Gastrocnemius medialis (tissue), 4 donors: Measurements from ENCODE around the gene NUCB2.

Experiments
- CTCF ChIP-seq, 5 experiments: fragments of 450-650 bp in 3 of 5; fragments of 200-600 bp in 2 of 5; sonication (generic) in 2 of 5; IDR thresholded peaks in 4 of 5; conservative IDR thresholded peaks in 1 of 5; 1 replicate in 4 of 5; 2 replicates in 1 of 5; pipeline ENCODE4 v1.5.1; 2016 to 2019; ENCODE audit warnings: antibody characterized with exemption in 5 of 5, mild to moderate bottlenecking in 3 of 5, moderate library complexity in 3 of 5
- POLR2A ChIP-seq, 2 donors: fragments of 450-650 bp; IDR thresholded peaks; one replicate each; pipeline ENCODE4 v1.6.1; 2017; ENCODE audit warnings: antibody characterized with exemption in 2 of 2, mild to moderate bottlenecking in 2 of 2, moderate library complexity in 2 of 2

GRCh38 chr11:17350455-17351171 is 74.1 kb downstream of the NUCB2 start:
- TF ChIP-seq CTCF (IDR thresholded peaks at IDR 0.05 in 4 of 5, conservative IDR thresholded peaks at IDR 0.05 in 1 of 5) (no peak), POLR2A (IDR thresholded peaks at IDR 0.05) (no peak)
